ENCODE data around the gene ATP5MC3.

Gene ATP5MC3

GRCh38 chr2:175135177-175135576, 46.3 kb downstream of the ATP5MC3 start:
- DNase-seq (ENCODE audit: extremely low read depth, insufficient read length), result no peak
- no peaks in the 10 kb centered on the region for H3K27me3 ChIP-seq (replicated peaks; ENCODE audit: control insufficient read depth, insufficient read depth, low read length)
- TF ChIP-seq CTCF (IDR thresholded peaks at IDR 0.05; ENCODE audit: insufficient read depth, low read length, poor library complexity, severe bottlenecking), result no peak
- H3K4me3 ChIP-seq (replicated peaks; ENCODE audit: low read depth, low read length), result no peak overlapping the region
- H3K36me3 ChIP-seq (ENCODE audit: control insufficient read depth, insufficient read depth, low read length), result peaks cover 2% of the 10 kb centered on the region; the same call in 1 of the 2 replicates

DNA sequence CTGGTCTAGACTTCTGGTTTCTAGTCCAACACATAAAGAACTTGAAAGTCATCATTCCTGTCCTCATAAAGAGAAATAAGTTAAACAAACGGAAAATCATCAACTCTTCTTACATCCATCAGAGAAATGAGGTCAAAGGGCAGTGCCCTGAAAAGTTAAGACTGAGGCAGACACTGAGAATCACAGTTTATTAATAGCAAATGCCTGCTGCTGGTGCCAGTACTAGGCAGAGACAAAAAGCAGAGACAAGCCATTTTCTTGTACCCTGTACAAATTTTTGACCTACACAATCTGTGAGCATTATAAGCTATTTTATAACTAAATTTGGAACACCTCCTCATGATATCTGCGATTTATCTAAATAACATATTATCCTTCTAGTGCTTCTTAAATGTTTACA, 50.3 kb downstream of the ATP5MC3 start:
- no peak for TF ChIP-seq CTCF (IDR thresholded peaks at IDR 0.05; ENCODE audit: insufficient read depth, low read length, poor library complexity, severe bottlenecking)
- H3K4me3 ChIP-seq (replicated peaks; ENCODE audit: low read depth, low read length), result no peak overlapping the region
- no peak for DNase-seq (ENCODE audit: extremely low read depth, insufficient read length)
- peaks cover 4% of the 10 kb centered on the region for H3K36me3 ChIP-seq (ENCODE audit: control insufficient read depth, insufficient read depth, low read length)
- no peaks in the 10 kb centered on the region for H3K27me3 ChIP-seq (replicated peaks; ENCODE audit: control insufficient read depth, insufficient read depth, low read length)

DNA sequence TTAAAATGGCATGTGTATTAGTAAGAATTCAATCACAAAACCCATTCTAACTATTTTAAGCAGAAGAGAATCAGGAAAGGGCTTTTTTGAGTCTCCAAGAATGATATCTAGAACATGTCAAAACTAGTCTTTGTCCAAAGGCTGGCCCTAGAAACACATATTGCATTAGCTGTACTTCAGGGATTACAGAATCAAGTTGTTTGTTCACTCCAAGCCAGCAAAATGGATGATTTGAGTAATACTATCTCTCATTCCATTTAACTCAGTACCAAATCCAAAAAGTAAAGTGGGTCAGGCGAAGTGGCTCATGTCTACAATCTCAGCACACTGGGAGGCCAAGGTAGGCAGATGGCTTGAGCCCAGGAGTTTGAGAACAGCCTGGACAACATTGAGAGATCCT, 54.8 kb downstream of the ATP5MC3 start:
- Histone ChIP-seq H3K4me3 (replicated peaks; ENCODE audit: low read depth, low read length) (no peak overlapping the region), H3K27me3 (replicated peaks; ENCODE audit: control insufficient read depth, insufficient read depth, low read length) (no peaks in the 10 kb centered on the region), H3K36me3 (ENCODE audit: control insufficient read depth, insufficient read depth, low read length) (peaks cover 2% of the 10 kb centered on the region)
- no peak for DNase-seq (ENCODE audit: extremely low read depth, insufficient read length)
- TF ChIP-seq CTCF (IDR thresholded peaks at IDR 0.05; ENCODE audit: insufficient read depth, low read length, poor library complexity, severe bottlenecking), result no peak

Measured in GM06990 (cell line).